ENCODE results near the gene SNRPE.
"Not testable (repeated sequence)": the region's sequence is repeated elsewhere in the genome, so short reads cannot be mapped to it uniquely, and the experiment has no call there.

DNA sequence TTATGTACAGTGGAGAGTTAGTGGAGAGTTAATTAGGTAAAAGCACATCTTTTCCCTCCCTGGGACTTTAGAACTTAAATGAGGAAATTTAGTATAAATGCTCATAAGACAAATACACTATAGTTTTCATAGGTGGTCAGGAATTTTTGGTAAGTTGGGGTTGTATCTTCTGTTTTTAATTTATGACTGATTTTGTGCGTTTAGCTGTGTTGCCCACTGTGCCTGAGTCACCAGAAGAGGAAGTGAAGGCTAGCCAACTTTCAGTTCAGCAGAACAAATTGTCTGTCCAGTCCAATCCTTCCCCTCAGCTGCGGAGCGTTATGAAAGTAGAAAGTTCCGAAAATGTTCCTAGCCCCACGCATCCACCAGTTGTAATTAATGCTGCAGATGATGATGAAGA is 32.2 kb upstream of the SNRPE start:
- TF ChIP-seq EZH2 (IDR thresholded peaks at IDR 0.05; ENCODE audit: borderline replicate concordance, low read depth, low read length, severe bottlenecking); POLR2A (IDR thresholded peaks at IDR 0.05; ENCODE audit: low read depth, low read length); POLR2AphosphoS5 (IDR thresholded peaks at IDR 0.05; ENCODE audit: insufficient read depth, low read depth, low read length): not testable (repeated sequence)
- TF ChIP-seq, protein P1, sequence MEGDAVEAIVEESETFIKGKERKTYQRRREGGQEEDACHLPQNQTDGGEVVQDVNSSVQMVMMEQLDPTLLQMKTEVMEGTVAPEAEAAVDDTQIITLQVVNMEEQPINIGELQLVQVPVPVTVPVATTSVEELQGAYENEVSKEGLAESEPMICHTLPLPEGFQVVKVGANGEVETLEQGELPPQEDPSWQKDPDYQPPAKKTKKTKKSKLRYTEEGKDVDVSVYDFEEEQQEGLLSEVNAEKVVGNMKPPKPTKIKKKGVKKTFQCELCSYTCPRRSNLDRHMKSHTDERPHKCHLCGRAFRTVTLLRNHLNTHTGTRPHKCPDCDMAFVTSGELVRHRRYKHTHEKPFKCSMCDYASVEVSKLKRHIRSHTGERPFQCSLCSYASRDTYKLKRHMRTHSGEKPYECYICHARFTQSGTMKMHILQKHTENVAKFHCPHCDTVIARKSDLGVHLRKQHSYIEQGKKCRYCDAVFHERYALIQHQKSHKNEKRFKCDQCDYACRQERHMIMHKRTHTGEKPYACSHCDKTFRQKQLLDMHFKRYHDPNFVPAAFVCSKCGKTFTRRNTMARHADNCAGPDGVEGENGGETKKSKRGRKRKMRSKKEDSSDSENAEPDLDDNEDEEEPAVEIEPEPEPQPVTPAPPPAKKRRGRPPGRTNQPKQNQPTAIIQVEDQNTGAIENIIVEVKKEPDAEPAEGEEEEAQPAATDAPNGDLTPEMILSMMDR (IDR thresholded peaks at IDR 0.05; ENCODE audit: extremely low read depth in 1 of 2, insufficient read depth in 1 of 2, low read depth in 1 of 2, low read length in 2 of 2), result not testable (repeated sequence)
- TF ChIP-seq JUN (IDR thresholded peaks at IDR 0.05; ENCODE audit: borderline replicate concordance, insufficient read depth, insufficient read length, low read depth) (peak; percentile 4), FOS (IDR thresholded peaks at IDR 0.05; ENCODE audit: borderline replicate concordance, insufficient read depth, low read length) (peak; percentile 59)
- TF ChIP-seq, protein P2, sequence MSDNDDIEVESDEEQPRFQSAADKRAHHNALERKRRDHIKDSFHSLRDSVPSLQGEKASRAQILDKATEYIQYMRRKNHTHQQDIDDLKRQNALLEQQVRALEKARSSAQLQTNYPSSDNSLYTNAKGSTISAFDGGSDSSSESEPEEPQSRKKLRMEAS (IDR thresholded peaks at IDR 0.05; ENCODE audit: insufficient read depth, insufficient read length), result not testable (repeated sequence)
